K562 (cell line): ENCODE results near the gene DDAH2. TPM values are rescaled to one million over a fixed set of nuclear protein-coding genes. Genes with fewer than 3 reads are reported as not detected.

Experiments
- ATAC-seq: fragments of 200-7000 bp; cut with Tn5 transposase; 3 replicates; pipeline ENCODE4 v1.9.1; 2020; ENCODE audit warnings: moderate library complexity
- BruUV-seq: library from RNA; stranded (reverse); fragments of 400-500 nt; replicated peaks from 2 replicates; lab custom pipeline; 2021; lab: Mats Ljungman, UMichigan
- CTCF ChIA-PET: fragments of 300-600 bp; formaldehyde crosslinking; extraction: SDS; loops from one replicate; lab custom pipeline; 2021; ENCODE audit warnings: low intra/inter-chr PET ratio; lab: Yijun Ruan, JAX
- POLR2A ChIA-PET: fragments of 300-600, 350-650 bp; sonication (Branson Sonifier 250); formaldehyde crosslinking; extraction: SDS; loops from one replicate; lab custom pipeline; 2021; ENCODE audit warnings: antibody characterized with exemption, inconsistent platforms; lab: Yijun Ruan, JAX
- DNase-seq, 4 experiments: peaks; one replicate each; pipeline versions ENCODE4 v3.0.0 to v3.0.0-alpha.2; 2011 to 2018; ENCODE audit warnings: low spot score in 3 of 4, mixed read lengths in 3 of 4; ENCODE audit errors: extremely low read depth in 1 of 4
- FAIRE-seq: peaks from 2 replicates; lab custom pipeline; 2011; peaks lifted over from hg19 to GRCh38; lab: Jason Lieb, UNC
- H2AFZ ChIP-seq: 2 replicates; pipeline ENCODE4 v1.6.0; 2011; ENCODE audit warnings: low read depth, low read length, control low read depth, inconsistent platforms
- H3K27ac ChIP-seq: fragments of 200-600 bp; 3 replicates; pipeline ENCODE4 v1.8.0; 2011; ENCODE audit warnings: low read depth, mild to moderate bottlenecking, control low read depth, inconsistent platforms, low read length, moderate library complexity, mixed read lengths; ENCODE audit errors: extremely low read depth
- H3K27me3 ChIP-seq, 2 experiments: fragments of 300-600 bp in 1 of 2; 2 replicates in 1 of 2; 3 replicates in 1 of 2; pipeline versions ENCODE4 v1.6.0 to v1.8.0; 2011; ENCODE audit warnings: inconsistent platforms in 2 of 2, low read length in 2 of 2, mild to moderate bottlenecking in 1 of 2, mixed read lengths in 1 of 2, moderate library complexity in 1 of 2; ENCODE audit not compliant: control insufficient read depth in 2 of 2, insufficient read depth in 2 of 2
- H3K36me3 ChIP-seq: fragments of 300-600 bp; 3 replicates; pipeline ENCODE4 v1.8.0; 2011; ENCODE audit warnings: mild to moderate bottlenecking, low read length, inconsistent platforms; ENCODE audit not compliant: control insufficient read depth, insufficient read depth
- H3K4me1 ChIP-seq, 2 experiments: fragments of 200-600 bp in 1 of 2; replicated peaks in 1 of 2; 2 replicates in 1 of 2; 3 replicates in 1 of 2; pipeline versions ENCODE4 v1.5.1 to v1.8.0; 2011; ENCODE audit warnings: inconsistent platforms in 2 of 2, low read length in 2 of 2, mild to moderate bottlenecking in 1 of 2, mixed read lengths in 1 of 2, moderate library complexity in 1 of 2; ENCODE audit not compliant: control insufficient read depth in 2 of 2, insufficient read depth in 2 of 2
- H3K4me2 ChIP-seq: 2 replicates; pipeline ENCODE4 v1.6.1; 2011; ENCODE audit warnings: low read length, control low read depth, inconsistent platforms, mixed read lengths; ENCODE audit not compliant: insufficient read depth
- H3K4me3 ChIP-seq: fragments of 200-600 bp; sonication (generic), shearing (Covaris generic); 2 replicates; pipeline ENCODE4 v1.5.1; 2016; ENCODE audit warnings: control low read depth, inconsistent platforms
- H3K79me2 ChIP-seq: fragments of 200-600 bp; 3 replicates; pipeline ENCODE4 v1.8.0; 2011; ENCODE audit warnings: low read length, inconsistent platforms; ENCODE audit not compliant: control insufficient read depth, insufficient read depth
- H3K9ac ChIP-seq, 2 experiments: 2 replicates each; pipeline versions ENCODE4 v1.6.0 to v1.6.1; 2011; ENCODE audit warnings: low read depth in 2 of 2, low read length in 2 of 2, control low read depth in 1 of 2, inconsistent platforms in 1 of 2, mild to moderate bottlenecking in 1 of 2, mixed read lengths in 1 of 2; ENCODE audit not compliant: insufficient read depth in 1 of 2
- H3K9me1 ChIP-seq: one replicate; pipeline ENCODE4 v1.6.0; 2011; ENCODE audit warnings: inconsistent platforms, mild to moderate bottlenecking, low read length, moderate library complexity; ENCODE audit not compliant: control insufficient read depth, insufficient read depth
- H3K9me3 ChIP-seq: replicated peaks from 2 replicates; pipeline ENCODE4 v1.5.1; 2011; ENCODE audit warnings: low read depth, low read length, inconsistent platforms; ENCODE audit not compliant: control insufficient read depth, insufficient read depth
- H4K20me1 ChIP-seq: replicated peaks from 2 replicates; pipeline ENCODE4 v1.6.1; 2011; ENCODE audit warnings: low read length, inconsistent platforms, mixed read lengths; ENCODE audit not compliant: control insufficient read depth, insufficient read depth
- ARID2 ChIP-seq: fragments of 450-650 bp; IDR thresholded peaks from 2 replicates; pipeline ENCODE4 v1.6.1; 2017; ENCODE audit warnings: antibody characterized with exemption, mild to moderate bottlenecking
- CREM ChIP-seq: IDR thresholded peaks from 2 replicates; pipeline ENCODE4 v1.6.1; 2014; ENCODE audit warnings: antibody characterized with exemption, low read depth
- EHMT2 ChIP-seq: fragments of 450-650 bp; IDR thresholded peaks from 2 replicates; pipeline ENCODE4 v1.6.1; 2018; ENCODE audit warnings: antibody characterized with exemption
- GABPB1 ChIP-seq: sonication (generic); formaldehyde crosslinking; IDR thresholded peaks from 2 replicates; pipeline ENCODE4 v1.8.0; 2022; ENCODE audit warnings: mild to moderate bottlenecking, missing genetic modification reagents
- HDAC1 ChIP-seq, 2 experiments: fragments of 450-650 bp; IDR thresholded peaks; 2 replicates each; pipeline ENCODE4 v1.6.1; 2016 to 2017; ENCODE audit warnings: inconsistent platforms in 1 of 2, mild to moderate bottlenecking in 1 of 2, moderate library complexity in 1 of 2
- HMGN3 ChIP-seq: IDR thresholded peaks from 2 replicates; pipeline ENCODE4 v1.6.1; 2011; ENCODE audit warnings: borderline replicate concordance, low read depth, mild to moderate bottlenecking, mixed read lengths, low read length; ENCODE audit not compliant: insufficient read length; ENCODE audit errors: extremely low read depth
- IRF2 ChIP-seq: sonication (generic); formaldehyde crosslinking; IDR thresholded peaks from 2 replicates; pipeline ENCODE4 v1.8.1; 2022; ENCODE audit warnings: mild to moderate bottlenecking, missing genetic modification reagents
- NFIC ChIP-seq: fragments of 450-650 bp; IDR thresholded peaks from 2 replicates; pipeline ENCODE4 v1.6.1; 2017; ENCODE audit warnings: mild to moderate bottlenecking, inconsistent platforms
- NKRF ChIP-seq: fragments of 450-650 bp; IDR thresholded peaks from 2 replicates; pipeline ENCODE4 v1.6.1; 2016; ENCODE audit warnings: borderline replicate concordance
- NRF1 ChIP-seq, 2 experiments: fragments of 450-650 bp; IDR thresholded peaks in 1 of 2; conservative IDR thresholded peaks in 1 of 2; 2 replicates each; pipeline ENCODE4 v1.6.1; 2014; ENCODE audit warnings: mild to moderate bottlenecking in 2 of 2
- PRPF4 ChIP-seq: fragments of 200-400 bp; formaldehyde crosslinking; IDR thresholded peaks from one replicate; pipeline ENCODE4 v1.6.1; 2017; ENCODE audit warnings: low read length, low read depth, mild to moderate bottlenecking; ENCODE audit not compliant: insufficient read depth, poor library complexity, severe bottlenecking
- SIN3A ChIP-seq, 2 experiments: fragments of 150-350 bp in 1 of 2; IDR thresholded peaks; 2 replicates each; pipeline ENCODE4 v1.6.1; 2011 to 2016; ENCODE audit warnings: borderline replicate concordance in 2 of 2, low read depth in 2 of 2, low read length in 2 of 2, mild to moderate bottlenecking in 2 of 2, moderate library complexity in 2 of 2; ENCODE audit not compliant: control insufficient read depth in 1 of 2
- STAT6 ChIP-seq: sonication (generic); formaldehyde crosslinking; IDR thresholded peaks from 2 replicates; pipeline ENCODE4 v1.8.1; 2023; ENCODE audit warnings: mild to moderate bottlenecking, missing genetic modification reagents
- U2AF1 ChIP-seq: fragments of 200-400 bp; formaldehyde crosslinking; optimal IDR thresholded peaks from 2 replicates; pipeline ENCODE3; 2017; ENCODE audit warnings: mild to moderate bottlenecking, low read depth, low read length, moderate library complexity
- U2AF2 ChIP-seq: fragments of 200-400 bp; formaldehyde crosslinking; optimal IDR thresholded peaks from 2 replicates; pipeline ENCODE3; 2017; ENCODE audit warnings: low read depth, mild to moderate bottlenecking, low read length
- ZC3H11A ChIP-seq: IDR thresholded peaks from 2 replicates; pipeline ENCODE4 v1.6.1; 2012; ENCODE audit warnings: low read depth, low read length, improper control_type of control experiment
- ZC3H8 ChIP-seq: fragments of 450-650 bp; IDR thresholded peaks from 2 replicates; pipeline ENCODE4 v1.6.1; 2017
- ZNF316 ChIP-seq: fragments of 450-650 bp; IDR thresholded peaks from 2 replicates; pipeline ENCODE4 v1.6.1; 2016
- WGBS: fragments of 100-300 bp; shearing (Covaris generic); methylation state at CpG from one replicate; pipeline ENCODE4 v1.1.6; 2016; ENCODE audit warnings: low coverage, mixed read lengths; ENCODE audit not compliant: insufficient coverage; ENCODE audit errors: missing lambda C conversion rate; 5-methylcytosine and 5-hydroxymethylcytosine counted together
- in situ Hi-C: fragments of 300-500 bp; cut with MboI; formaldehyde crosslinking; loops from 4 replicates; pipeline ENCODE4 v1.15.0; 2018; ENCODE audit warnings: inconsistent platforms, mixed read lengths
- intact Hi-C: fragments of 100-400 bp; cut with micrococcal nuclease; formaldehyde crosslinking; loops from 2 replicates; pipeline ENCODE4 v1.14.2; 2022
- polyA plus RNA-seq, 8 experiments: library from polyadenylated mRNA; depleted of rRNA in 4 of 8; stranded (reverse) in 5 of 8; unstranded in 3 of 8; fragments of >200 nt; fragmentation: Nextera tagmentation in 2 of 8; fragmentation: Illumina TruSeq in 1 of 8; extraction: Ambion mirVana in 2 of 8; extraction: Trizol in 1 of 8; gene quantifications; 2 replicates each; pipeline versions ENCODE4 v1.2.1 to v1.2.3, GENCODE V29; 2011 to 2014; ENCODE audit warnings: inconsistent platforms in 1 of 8, missing spikeins in 1 of 8
- total RNA-seq, 7 experiments: library from RNA; depleted of rRNA in 6 of 7; stranded (reverse); fragments of >200 nt in 6 of 7; fragmentation: Illumina TruSeq in 2 of 7; extraction: Trizol in 2 of 7; gene quantifications; 2 replicates each; pipeline versions ENCODE4 v1.2.1 to v1.2.3, GENCODE V29; 2011 to 2021; ENCODE audit warnings: low replicate concordance in 1 of 7

The DDAH2 gene
- total and polyA plus RNA-seq, 9 of the 15 experiments (the other 6 are each of a cell fraction or from before 2014, with no cell fraction given), result 1.8 to 45.4 (median 21.4) TPM

- TF ChIP-seq ZC3H11A (no peak), CREM (no peak), SIN3A (IDR thresholded peaks at IDR 0.05; ENCODE audit: borderline replicate concordance in 2 of 2, control insufficient read depth in 1 of 2, low read depth in 2 of 2, low read length in 2 of 2) (no peak), ZC3H8 (no peak), ZNF316 (no peak), U2AF2 (no peak), U2AF1 (no peak), IRF2 (CRISPR knock-in tag) (peak; percentile 60; the same call in 1 of the 2 replicates), HMGN3 (no peak), NRF1 (conservative IDR thresholded peaks at IDR 0.05 in 1 of 2, IDR thresholded peaks at IDR 0.05 in 1 of 2) (no peak), GABPB1 (CRISPR knock-in tag) (0 out of 2 replicates have a peak, but pooled peaks have one; percentile 16)
- TF ChIP-seq, all 486 proteins: peak for 14
Measured at GRCh38 chr6:31700740-31701401, 28.2 kb downstream of the DDAH2 start (continued).

GRCh38 chr6:31697555-31697954 is 31.5 kb downstream of the DDAH2 start:
- no peaks in the 10 kb centered on the region for H3K9me3 ChIP-seq
- peaks cover 45% of the 10 kb centered on the region for H3K79me2 ChIP-seq
- H3K4me2 ChIP-seq, result no peak overlapping the region
- no peaks in the 10 kb centered on the region for H3K27me3 ChIP-seq
- peak overlapping the region in 1 of 2 experiments; percentile 24; a peak in 1 of 4 replicates for H3K9ac ChIP-seq
- ChIA-PET POLR2A (interaction anchor here (0.8 to 1.3 kb wide), 5 partner anchors 13 to 72 kb away, joined by 3 to 5 read pairs (median 3); partner anchors contain the start of genes BAG6 and MPIG6B), CTCF (interaction anchor here (0.7 kb wide), 1 partner anchor 331 kb away, joined by 3 read pairs; no protein-coding TSS in a partner anchor)
- H3K4me3 ChIP-seq, result no peak overlapping the region
- no TSS peak for BruUV-seq
- intact Hi-C loops, result no loop called here
- peaks cover 16 to 17% of the 10 kb centered on the region in 2 experiments for H3K4me1 ChIP-seq
- H3K9me1 ChIP-seq, result peaks cover 5% of the 10 kb centered on the region
- in situ Hi-C loops, result no loop called here
- 54% methylated on average over 3 of the region's 3 CpGs for WGBS
- no peaks in the 10 kb centered on the region; the same call in 1 of the 2 replicates for H4K20me1 ChIP-seq
- DNase-seq (no peak), FAIRE-seq (no peak), ATAC-seq (no peak)
- H3K36me3 ChIP-seq, result peaks cover 83% of the 10 kb centered on the region
- peak overlapping the region; percentile 12; the same call in 1 of the 3 replicates for H3K27ac ChIP-seq
- H2AFZ ChIP-seq, result no peak overlapping the region
- peak; percentile 87; the same call in 1 of the 2 replicates for TF ChIP-seq STAT6 (CRISPR knock-in tag)
- 0 out of 2 replicates have a peak, but pooled peaks have one; percentile 22 for TF ChIP-seq EHMT2
- no peak for TF ChIP-seq ARID2
- no peak for TF ChIP-seq PRPF4
- TF ChIP-seq HDAC1 (IDR thresholded peaks at IDR 0.05), result peak in 1 of 2 experiments; percentile 52; a peak in 2 of 4 replicates
- peak; percentile 27; the same call in 1 of the 2 replicates for TF ChIP-seq NKRF
- 0 out of 2 replicates have a peak, but pooled peaks have one; percentile 6 for TF ChIP-seq NFIC
